Adrenal gland (tissue), 5 donors: ENCODE data around the gene OR1M1.

Source experiments
- CTCF ChIP-seq, 6 experiments: fragments of 450-650 bp in 4 of 6; fragments of 200-600 bp in 2 of 6; sonication (generic) in 1 of 6; IDR thresholded peaks; 1 replicate in 5 of 6; 2 replicates in 1 of 6; pipeline versions ENCODE4 v1.5.1 to v1.8.0; 2016 to 2021; ENCODE audit warnings: antibody characterized with exemption in 6 of 6, mild to moderate bottlenecking in 2 of 6, moderate library complexity in 1 of 6
- POLR2A ChIP-seq, 2 donors: fragments of 450-650 bp; IDR thresholded peaks; one replicate each; pipeline ENCODE4 v1.6.1; 2017; ENCODE audit warnings: antibody characterized with exemption in 2 of 2, mild to moderate bottlenecking in 2 of 2, moderate library complexity in 1 of 2
- donor health status: DM: no; HTN: no; CAD: no.

- TF ChIP-seq POLR2A (IDR thresholded peaks at IDR 0.05) (no peak), CTCF (IDR thresholded peaks at IDR 0.05) (no peak)
Observed at GRCh38 chr19:9086761-9087160, at the start of gene OR1M1.
